Osteocyte (in vitro differentiated cells): Measurements from ENCODE around the gene AKAP13. TPM values are rescaled to one million over a fixed set of nuclear protein-coding genes. Genes with fewer than 3 reads are reported as not detected.

Experiments
- DNase-seq: peaks from one replicate; pipeline ENCODE4 v3.0.0; 2021; ENCODE audit warnings: mixed read lengths; ENCODE audit not compliant: unreplicated experiment; ENCODE audit errors: extremely low spot score
- H3K27ac Mint-ChIP-seq: one replicate; pipeline ENCODE4 v1.8.0; 2021; ENCODE audit warnings: mild to moderate bottlenecking, mixed read lengths; ENCODE audit not compliant: unreplicated experiment
- H3K27me3 Mint-ChIP-seq: one replicate; pipeline ENCODE4 v1.8.0; 2021; ENCODE audit warnings: mixed read lengths; ENCODE audit not compliant: unreplicated experiment
- H3K36me3 Mint-ChIP-seq: one replicate; pipeline ENCODE4 v1.8.0; 2021; ENCODE audit warnings: mixed read lengths; ENCODE audit not compliant: unreplicated experiment
- H3K4me1 Mint-ChIP-seq: one replicate; pipeline ENCODE4 v1.8.0; 2021; ENCODE audit warnings: mixed read lengths; ENCODE audit not compliant: unreplicated experiment
- H3K4me3 Mint-ChIP-seq: one replicate; pipeline ENCODE4 v1.8.0; 2021; ENCODE audit warnings: mild to moderate bottlenecking, moderate library complexity, mixed read lengths; ENCODE audit not compliant: unreplicated experiment
- H3K9me3 Mint-ChIP-seq: one replicate; pipeline ENCODE4 v1.8.0; 2021; ENCODE audit warnings: mixed read lengths; ENCODE audit not compliant: unreplicated experiment
- CTCF ChIP-seq: fragments of 200-600 bp; sonication (generic); IDR thresholded peaks from 2 replicates; pipeline ENCODE4 v1.5.0; 2021; ENCODE audit warnings: antibody characterized with exemption, mild to moderate bottlenecking, moderate library complexity
- total RNA-seq: library from RNA; stranded (reverse); gene quantifications from 2 replicates; pipeline ENCODE4 v1.2.1, GENCODE V29; 2021

Gene AKAP13
- total RNA-seq, 1 donor from 2014 or later: 146 TPM

- no peak overlapping the region for H3K4me3 Mint-ChIP-seq
- no peak overlapping the region for H3K27ac Mint-ChIP-seq
- H3K9me3 Mint-ChIP-seq: peaks cover 5% of the 10 kb centered on the region
Observed at GRCh38 chr15:85457392-85457968, 77.1 kb downstream of the AKAP13 start.

DNA sequence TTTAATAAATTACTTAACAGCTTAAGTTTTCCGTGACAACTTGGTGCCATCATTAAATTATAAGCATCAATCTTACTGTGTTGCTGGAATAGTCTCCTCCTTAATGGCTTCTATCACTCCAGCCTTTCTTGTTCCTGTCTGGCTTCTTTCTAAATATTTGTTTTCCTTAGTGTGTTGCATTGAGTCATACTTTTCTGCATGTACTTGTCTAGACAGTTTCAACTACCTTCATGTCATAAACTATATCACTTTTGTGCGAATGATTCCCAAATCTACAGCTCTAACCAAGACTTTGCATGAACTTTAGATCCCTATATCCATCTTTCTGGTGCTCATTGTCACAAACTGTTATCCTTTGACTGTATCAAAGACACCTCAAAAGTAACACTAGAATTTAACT, 78.4 kb downstream of the AKAP13 start:
- no peaks in the 10 kb centered on the region for H3K27me3 Mint-ChIP-seq
- H3K36me3 Mint-ChIP-seq: no peaks in the 10 kb centered on the region
- TF ChIP-seq CTCF: no peak
- H3K27ac Mint-ChIP-seq: no peak overlapping the region
- H3K4me3 Mint-ChIP-seq: no peak overlapping the region
- no peak for DNase-seq
- H3K4me1 Mint-ChIP-seq: peaks cover 53% of the 10 kb centered on the region
- peaks cover 5% of the 10 kb centered on the region for H3K9me3 Mint-ChIP-seq

More at GRCh38 chr15:85457392-85457968, 77.1 kb downstream of the AKAP13 start:
- H3K27me3 Mint-ChIP-seq: no peaks in the 10 kb centered on the region
- DNase-seq: no peak
- peaks cover 49% of the 10 kb centered on the region for H3K4me1 Mint-ChIP-seq
- H3K36me3 Mint-ChIP-seq: no peaks in the 10 kb centered on the region
- TF ChIP-seq CTCF: no peak

GRCh38 chr15:85462029-85462428, 81.6 kb downstream of the AKAP13 start:
- no peak for TF ChIP-seq CTCF
- Mint-ChIP-seq H3K27ac (no peak overlapping the region), H3K36me3 (no peaks in the 10 kb centered on the region), H3K4me1 (peaks cover 51% of the 10 kb centered on the region), H3K27me3 (no peaks in the 10 kb centered on the region), H3K4me3 (no peak overlapping the region), H3K9me3 (peaks cover 5% of the 10 kb centered on the region)
- no peak for DNase-seq

- TF ChIP-seq CTCF: no peak
- Mint-ChIP-seq H3K27ac (peak overlapping the region; percentile 9), H3K36me3 (no peaks in the 10 kb centered on the region), H3K27me3 (no peaks in the 10 kb centered on the region), H3K4me1 (peaks cover 54% of the 10 kb centered on the region), H3K9me3 (peaks cover 5% of the 10 kb centered on the region), H3K4me3 (no peak overlapping the region)
- DNase-seq: no peak
Observed at GRCh38 chr15:85463276-85463892, 83.0 kb downstream of the AKAP13 start.

GRCh38 chr15:85463976-85464375, 83.6 kb downstream of the AKAP13 start:
- H3K4me3 Mint-ChIP-seq: no peak overlapping the region
- H3K27ac Mint-ChIP-seq: peak overlapping the region; percentile 9
- TF ChIP-seq CTCF: no peak
- H3K4me1 Mint-ChIP-seq: peaks cover 50% of the 10 kb centered on the region
- no peak for DNase-seq
- peaks cover 5% of the 10 kb centered on the region for H3K9me3 Mint-ChIP-seq
- no peaks in the 10 kb centered on the region for H3K27me3 Mint-ChIP-seq
- no peaks in the 10 kb centered on the region for H3K36me3 Mint-ChIP-seq
